ENCODE measurements around the gene CAMTA2. TPM values are rescaled to one million over a fixed set of nuclear protein-coding genes. Genes with fewer than 3 reads are reported as not detected.

The CAMTA2 gene
- total and polyA plus RNA-seq, 2 experiments from 2014 or later = 4.4 to 8.7 TPM

DNA sequence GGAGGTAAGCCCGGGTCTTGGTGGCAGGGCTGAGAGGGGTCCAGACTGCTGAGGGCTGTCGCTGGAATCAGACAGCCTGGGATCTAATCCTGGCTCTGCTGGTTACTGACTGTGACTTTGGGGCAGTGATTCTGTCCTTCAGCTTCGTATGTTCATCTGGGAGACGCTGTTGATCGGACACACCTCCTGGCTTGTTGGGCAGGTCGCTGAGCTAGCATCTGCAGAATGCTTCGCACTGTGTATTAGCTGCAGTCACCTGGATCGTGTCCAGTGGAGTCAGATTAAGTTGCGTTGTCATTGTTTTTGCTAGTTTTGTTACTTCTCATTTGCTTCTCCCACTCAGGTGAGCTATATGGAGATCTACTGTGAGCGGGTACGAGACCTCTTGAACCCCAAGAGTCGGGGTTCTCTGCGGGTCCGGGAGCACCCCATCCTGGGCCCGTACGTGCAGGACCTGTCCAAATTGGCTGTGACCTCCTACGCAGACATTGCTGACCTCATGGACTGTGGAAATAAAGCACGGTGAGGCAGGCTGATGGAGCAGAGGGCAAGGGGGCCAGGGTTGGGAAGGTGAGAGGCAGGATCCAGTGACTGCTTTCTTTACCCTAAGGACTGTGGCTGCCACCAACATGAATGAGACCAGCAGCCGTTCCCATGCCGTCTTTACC is 14.8 kb upstream of the CAMTA2 start:
- H2AFZ ChIP-seq = no peak overlapping the region
- H3K27ac Mint-ChIP-seq = no peak overlapping the region
- H3K4me1 Mint-ChIP-seq = peaks cover 18% of the 10 kb centered on the region
- H3K27me3 Mint-ChIP-seq (ENCODE audit: insufficient read depth, low read depth, poor library complexity) = peaks cover 13% of the 10 kb centered on the region
- peaks cover 63% of the 10 kb centered on the region for H3K36me3 Mint-ChIP-seq (ENCODE audit: low read depth)
- peaks cover 40% of the 10 kb centered on the region for H3K36me3 ChIP-seq (ENCODE audit: insufficient read depth)
- H3K4me3 ChIP-seq = no peak overlapping the region
- no peak overlapping the region for H3K4me3 Mint-ChIP-seq
- H4K20me1 ChIP-seq (replicated peaks; ENCODE audit: insufficient read depth) = no peaks in the 10 kb centered on the region; the same call in none of the 2 replicates
- H3K27me3 ChIP-seq (ENCODE audit: insufficient read depth) = no peaks in the 10 kb centered on the region
- ATAC-seq = no peak
- no peak overlapping the region for H3K4me2 ChIP-seq
- peaks cover 16% of the 10 kb centered on the region for H3K79me2 ChIP-seq (replicated peaks; ENCODE audit: insufficient read depth)
- TF ChIP-seq REST (IDR thresholded peaks at IDR 0.05; ENCODE audit: unreplicated experiment) (no peak), STAT1 (IDR thresholded peaks at IDR 0.05; ENCODE audit: unreplicated experiment) (no peak)
- TF ChIP-seq, protein P1, sequence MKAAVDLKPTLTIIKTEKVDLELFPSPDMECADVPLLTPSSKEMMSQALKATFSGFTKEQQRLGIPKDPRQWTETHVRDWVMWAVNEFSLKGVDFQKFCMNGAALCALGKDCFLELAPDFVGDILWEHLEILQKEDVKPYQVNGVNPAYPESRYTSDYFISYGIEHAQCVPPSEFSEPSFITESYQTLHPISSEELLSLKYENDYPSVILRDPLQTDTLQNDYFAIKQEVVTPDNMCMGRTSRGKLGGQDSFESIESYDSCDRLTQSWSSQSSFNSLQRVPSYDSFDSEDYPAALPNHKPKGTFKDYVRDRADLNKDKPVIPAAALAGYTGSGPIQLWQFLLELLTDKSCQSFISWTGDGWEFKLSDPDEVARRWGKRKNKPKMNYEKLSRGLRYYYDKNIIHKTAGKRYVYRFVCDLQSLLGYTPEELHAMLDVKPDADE (IDR thresholded peaks at IDR 0.05) = no peak
- peaks cover 15% of the 10 kb centered on the region; the same call in 1 of the 2 replicates for H3K4me1 ChIP-seq (ENCODE audit: insufficient read depth)
- no peaks in the 10 kb centered on the region for H3K9me2 ChIP-seq (ENCODE audit: insufficient read depth)
- no peak overlapping the region for H3K27ac ChIP-seq (ENCODE audit: low read depth)
- no peaks in the 10 kb centered on the region for H3K9me3 Mint-ChIP-seq
- no peak for DNase-seq (ENCODE audit: low spot score)
- H3F3A ChIP-seq (replicated peaks; ENCODE audit: low read depth) = no peaks in the 10 kb centered on the region

DNA sequence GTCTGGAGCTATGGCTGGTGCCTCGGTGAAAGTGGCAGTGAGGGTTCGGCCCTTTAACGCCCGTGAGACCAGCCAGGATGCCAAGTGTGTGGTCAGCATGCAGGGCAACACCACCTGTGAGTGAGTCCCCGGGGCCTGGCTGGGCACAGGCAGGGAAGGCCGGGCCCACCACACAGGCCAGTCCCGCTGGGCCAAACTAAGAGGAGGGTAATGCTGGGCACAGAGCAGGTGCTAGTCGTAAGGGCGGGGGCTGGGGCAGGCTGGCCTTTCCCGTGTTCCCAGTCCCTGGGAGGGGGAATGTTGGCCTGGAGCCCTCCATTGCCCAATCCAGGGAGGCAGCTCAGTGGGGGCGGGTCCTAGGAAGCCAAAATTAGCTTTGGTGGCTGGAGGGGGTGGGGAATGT is 12.8 kb upstream of the CAMTA2 start:
- H3K79me2 ChIP-seq (replicated peaks; ENCODE audit: insufficient read depth) = peaks cover 16% of the 10 kb centered on the region
- Mint-ChIP-seq H3K9me3 (0 out of 3 replicates have a peak, but pooled peaks cover 3% of the 10 kb centered on the region), H3K4me3 (0 out of 3 replicates have a peak overlapping the region, but pooled peaks have one; percentile 85), H3K4me1 (peaks cover 21% of the 10 kb centered on the region), H3K36me3 (ENCODE audit: low read depth) (peaks cover 50% of the 10 kb centered on the region), H3K27me3 (ENCODE audit: insufficient read depth, low read depth, poor library complexity) (peaks cover 26% of the 10 kb centered on the region), H3K27ac (no peak overlapping the region)
- peaks cover 19% of the 10 kb centered on the region; the same call in 1 of the 2 replicates for H3K4me1 ChIP-seq (ENCODE audit: insufficient read depth)
- ATAC-seq (no peak; the same call in 2 of the 3 replicates), DNase-seq (ENCODE audit: low spot score) (peak; percentile 23)
- H3K36me3 ChIP-seq (ENCODE audit: insufficient read depth) = peaks cover 23% of the 10 kb centered on the region
- H3K9me2 ChIP-seq (ENCODE audit: insufficient read depth) = no peaks in the 10 kb centered on the region
- no peaks in the 10 kb centered on the region; the same call in none of the 2 replicates for H4K20me1 ChIP-seq (replicated peaks; ENCODE audit: insufficient read depth)
- H3K4me2 ChIP-seq = peak overlapping the region; percentile 98; the same call in 1 of the 2 replicates
- H3K27ac ChIP-seq (ENCODE audit: low read depth) = no peak overlapping the region
- TF ChIP-seq, protein P2, sequence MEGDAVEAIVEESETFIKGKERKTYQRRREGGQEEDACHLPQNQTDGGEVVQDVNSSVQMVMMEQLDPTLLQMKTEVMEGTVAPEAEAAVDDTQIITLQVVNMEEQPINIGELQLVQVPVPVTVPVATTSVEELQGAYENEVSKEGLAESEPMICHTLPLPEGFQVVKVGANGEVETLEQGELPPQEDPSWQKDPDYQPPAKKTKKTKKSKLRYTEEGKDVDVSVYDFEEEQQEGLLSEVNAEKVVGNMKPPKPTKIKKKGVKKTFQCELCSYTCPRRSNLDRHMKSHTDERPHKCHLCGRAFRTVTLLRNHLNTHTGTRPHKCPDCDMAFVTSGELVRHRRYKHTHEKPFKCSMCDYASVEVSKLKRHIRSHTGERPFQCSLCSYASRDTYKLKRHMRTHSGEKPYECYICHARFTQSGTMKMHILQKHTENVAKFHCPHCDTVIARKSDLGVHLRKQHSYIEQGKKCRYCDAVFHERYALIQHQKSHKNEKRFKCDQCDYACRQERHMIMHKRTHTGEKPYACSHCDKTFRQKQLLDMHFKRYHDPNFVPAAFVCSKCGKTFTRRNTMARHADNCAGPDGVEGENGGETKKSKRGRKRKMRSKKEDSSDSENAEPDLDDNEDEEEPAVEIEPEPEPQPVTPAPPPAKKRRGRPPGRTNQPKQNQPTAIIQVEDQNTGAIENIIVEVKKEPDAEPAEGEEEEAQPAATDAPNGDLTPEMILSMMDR (conservative IDR thresholded peaks at IDR 0.05; ENCODE audit: low read depth in 2 of 2) = no peak
- TF ChIP-seq REST (IDR thresholded peaks at IDR 0.05; ENCODE audit: unreplicated experiment) = no peak
- TF ChIP-seq ZNF331 (CRISPR knock-in tag; IDR thresholded peaks at IDR 0.05; ENCODE audit: low read depth) = no peak
- no peak for TF ChIP-seq JUNB (IDR thresholded peaks at IDR 0.05; ENCODE audit: unreplicated experiment)
- TF ChIP-seq CREB1 (CRISPR knock-in tag; IDR thresholded peaks at IDR 0.05; ENCODE audit: low read depth) = no peak
- TF ChIP-seq EZH2 (IDR thresholded peaks at IDR 0.05; ENCODE audit: low read depth, unreplicated experiment) = no peak
- H3K4me3 ChIP-seq = no peak overlapping the region
- H2AFZ ChIP-seq = no peak overlapping the region
- H3K27me3 ChIP-seq (ENCODE audit: insufficient read depth) = peaks cover 11% of the 10 kb centered on the region; the same call in 1 of the 2 replicates
- H3F3A ChIP-seq (replicated peaks; ENCODE audit: low read depth) = 0 out of 2 replicates have a peak, but pooled peaks cover under 1% of the 10 kb centered on the region

All from GM23338 (cell line).